Measurements from ENCODE around the gene FAHD1.

DNA sequence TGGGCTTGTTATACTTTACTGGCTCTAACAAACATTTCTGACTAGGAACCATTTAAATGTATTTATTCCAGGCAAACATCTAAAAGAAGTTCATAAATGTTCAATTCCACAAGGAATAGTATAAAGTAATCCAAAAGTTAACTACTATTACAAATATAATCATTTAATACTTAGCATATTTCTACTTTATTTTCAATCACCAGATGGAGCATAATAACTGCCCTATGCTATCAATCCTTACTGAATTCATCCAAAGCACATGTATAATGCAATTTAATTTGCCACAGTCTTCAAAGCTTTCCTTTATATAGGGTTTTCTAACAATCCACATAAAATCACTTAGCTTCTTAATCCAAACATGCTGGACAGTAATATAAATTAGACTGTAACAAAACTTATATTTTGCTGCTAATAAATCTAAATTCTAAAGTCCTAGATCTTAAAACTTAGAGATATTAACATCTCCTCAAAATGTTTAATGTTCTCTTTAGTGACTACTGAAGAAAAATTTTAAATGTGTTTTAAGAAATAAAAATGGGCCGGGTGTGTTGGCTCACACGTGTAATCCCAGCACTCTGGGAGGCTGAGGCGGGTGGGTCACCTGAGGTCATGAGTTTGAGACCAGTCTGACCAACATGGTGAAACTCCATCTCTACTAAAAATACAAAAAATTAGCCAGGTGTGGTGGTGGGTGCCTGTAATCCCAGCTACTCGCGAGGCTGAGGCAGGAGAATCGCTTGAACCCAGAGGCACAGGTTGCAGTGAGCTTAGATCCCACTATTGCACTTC is 39.1 kb downstream of the FAHD1 start:
- TF ChIP-seq POLR2AphosphoS5 (IDR thresholded peaks at IDR 0.05), result no peak
- TF ChIP-seq CTCF (IDR thresholded peaks at IDR 0.05), result no peak

All from breast epithelium (tissue), 3 donors.